Stimulated activated CD4-positive, alpha-beta T cell treated with anti-CD3 and anti-CD28 coated beads, TNF-alpha, amount 100 ng/mL, for 1 hour (primary cell): ENCODE data around the gene RNF181.
"Not testable (repeated sequence)": the region's sequence is repeated elsewhere in the genome, so short reads cannot be mapped to it uniquely, and the experiment has no call there.

Experiments used
- DNase-seq, 3 donors: peaks; one replicate each; pipeline ENCODE4 v3.0.0-alpha.2; 2020; ENCODE audit warnings: low read depth in 3 of 3, low spot score in 1 of 3

RNF181 gene

GRCh38 chr2:85577063-85577385 is 18.5 kb upstream of the RNF181 start:
- no peak for DNase-seq

GRCh38 chr2:85577386-85578242 is 17.9 kb upstream of the RNF181 start, which contains the start of gene VAMP8:
Gene VAMP8, plus strand, starts transcription at chr2:85577586. Its CDS starts 61 bp downstream, at chr2:85577647.
- DNase-seq, result no peak

DNA sequence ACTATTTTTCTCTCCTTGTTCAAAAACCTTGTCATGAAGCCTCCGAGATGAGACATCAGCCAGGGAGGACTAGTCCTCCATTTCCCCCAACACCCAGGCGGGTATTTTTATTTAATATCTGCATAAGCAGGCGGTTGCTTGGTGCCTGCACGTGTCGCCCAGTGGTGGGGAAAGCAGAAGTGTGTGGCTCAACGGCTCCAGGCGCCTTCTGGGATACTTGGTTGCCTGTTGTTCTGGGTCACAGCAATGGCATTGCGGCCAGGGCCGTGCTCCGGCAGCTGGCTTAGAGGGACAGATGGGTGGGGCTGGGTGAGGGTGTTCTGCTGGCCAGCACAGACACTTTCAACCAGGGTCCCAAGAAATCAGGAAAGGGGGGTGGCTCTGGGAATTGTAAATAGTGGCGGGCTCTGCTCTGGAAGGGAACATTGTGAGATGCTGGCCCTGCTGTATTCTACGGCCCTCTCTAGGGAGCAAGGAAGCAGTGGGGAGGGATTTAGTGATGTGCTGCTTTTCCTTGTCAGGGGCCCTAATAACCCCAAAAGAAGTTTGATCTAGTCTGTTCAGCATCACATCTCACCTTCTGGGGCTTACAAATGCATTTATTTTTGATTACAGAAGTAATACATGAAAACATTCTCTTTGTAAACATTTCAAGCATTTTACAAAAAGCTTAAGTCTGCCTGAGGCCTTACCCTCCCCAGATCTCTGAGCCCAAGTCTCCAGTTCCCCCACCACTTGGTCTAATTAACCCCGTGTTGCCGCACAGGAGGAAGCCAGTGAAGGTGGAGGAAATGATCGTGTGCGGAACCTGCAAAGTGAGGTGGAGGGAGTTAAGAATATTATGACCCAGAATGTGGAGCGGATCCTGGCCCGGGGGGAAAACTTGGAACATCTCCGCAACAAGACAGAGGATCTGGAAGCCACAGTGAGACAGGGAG is 17.0 kb upstream of the RNF181 start:
- DNase-seq, result no peak

GRCh38 chr2:85579266-85579935 is 16.1 kb upstream of the RNF181 start:
- no peak for DNase-seq

- DNase-seq, result no peak
Observed at GRCh38 chr2:85580206-85580605, 15.3 kb upstream of the RNF181 start.

DNA sequence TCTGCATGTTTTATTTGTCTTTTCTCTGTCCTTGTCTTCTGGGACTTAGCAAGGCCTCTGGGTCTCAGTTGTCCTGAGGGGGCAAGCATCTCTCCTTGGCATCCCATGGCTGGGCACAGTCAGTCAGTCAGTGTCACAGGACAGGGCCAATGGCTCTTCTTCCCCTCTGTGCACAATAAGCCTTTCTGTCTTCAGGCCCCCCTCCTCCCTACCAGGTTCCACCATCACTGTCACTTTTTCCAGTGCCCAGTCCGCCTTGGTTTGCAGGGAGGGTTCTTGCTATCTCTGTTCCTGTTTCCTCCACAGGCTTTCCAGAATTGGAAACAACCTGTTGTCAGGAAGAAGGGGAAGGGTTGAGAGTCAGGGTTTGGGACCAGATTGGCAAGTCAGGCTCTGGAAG is 13.1 kb upstream of the RNF181 start:
- DNase-seq, result no peak

GRCh38 chr2:85583667-85584353 is 11.7 kb upstream of the RNF181 start:
- no peak for DNase-seq

- DNase-seq, result no peak
Observed at GRCh38 chr2:85584354-85584856, 11.1 kb upstream of the RNF181 start, which contains the start of gene VAMP5. Gene VAMP5, plus strand, starts transcription at chr2:85584431. Its CDS starts 60 bp downstream, at chr2:85584491.

DNA sequence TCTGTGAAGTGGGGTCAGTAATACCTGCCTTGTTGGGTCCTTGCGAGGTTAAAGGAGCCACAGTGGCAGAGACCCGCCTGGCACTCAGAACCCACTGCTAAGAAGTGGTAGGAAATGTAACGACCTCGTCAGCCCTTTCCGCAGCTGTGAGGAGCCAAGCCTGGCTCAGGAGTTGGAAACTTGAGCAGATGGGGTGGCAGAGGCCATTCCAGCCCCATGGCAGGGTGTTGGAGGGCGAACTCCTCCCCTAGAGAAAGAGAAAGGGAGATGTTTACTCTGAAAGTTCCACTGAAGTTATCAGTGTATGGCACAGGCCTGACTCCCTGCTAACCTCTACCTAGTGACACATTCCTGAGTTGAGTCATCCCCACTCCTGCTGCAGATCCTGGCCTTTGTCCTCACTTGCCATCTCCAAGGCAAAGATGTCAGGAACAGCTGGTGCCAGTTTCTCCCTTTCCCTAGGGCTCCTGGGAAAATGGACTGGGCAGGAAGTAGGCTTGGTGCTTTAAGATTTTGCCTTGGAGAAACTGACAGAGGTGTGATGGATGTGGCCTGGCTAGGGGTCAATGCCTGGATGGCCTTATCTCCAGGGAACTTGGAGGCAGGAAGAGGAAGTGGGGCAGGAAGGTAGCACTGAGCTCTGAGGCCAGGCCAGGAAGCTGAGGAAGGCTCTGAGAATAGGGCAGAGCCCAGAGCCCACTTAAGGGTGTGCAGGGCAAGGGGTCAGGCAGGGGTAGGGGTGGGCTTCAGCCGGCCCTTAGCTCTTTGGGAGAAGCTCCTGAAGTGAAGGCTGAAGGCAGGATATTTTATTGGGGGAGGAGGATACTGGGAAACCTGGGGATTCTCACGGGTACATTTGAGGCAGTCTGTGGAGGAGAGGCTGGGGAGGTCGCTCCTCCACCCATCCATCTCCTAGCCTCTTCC is 10.4 kb upstream of the RNF181 start:
- no peak for DNase-seq

- DNase-seq, result no peak
Observed at GRCh38 chr2:85585781-85586105, 9.8 kb upstream of the RNF181 start.

DNA sequence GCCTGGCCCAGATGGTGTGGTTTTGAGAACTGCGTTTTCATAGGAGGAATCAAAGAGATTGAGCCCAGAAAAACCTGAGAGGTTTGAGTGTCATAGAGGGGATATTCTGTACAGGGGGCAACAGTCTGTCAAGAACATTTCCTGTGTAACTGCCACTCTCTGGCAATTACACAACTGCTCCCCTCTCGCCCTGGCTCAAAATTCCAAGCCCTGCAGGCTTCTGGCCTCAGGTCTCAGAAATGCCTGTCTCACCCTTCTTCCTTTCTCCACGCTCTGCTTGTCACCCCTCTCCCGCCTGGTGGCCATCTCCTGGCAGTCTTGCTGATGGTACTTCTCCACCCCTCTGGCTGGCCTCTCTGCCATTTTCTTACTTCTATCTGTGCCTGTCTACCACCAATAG is 7.3 kb upstream of the RNF181 start:
- DNase-seq, result no peak

GRCh38 chr2:85588645-85589044 is 6.9 kb upstream of the RNF181 start:
- DNase-seq, result no peak

DNA sequence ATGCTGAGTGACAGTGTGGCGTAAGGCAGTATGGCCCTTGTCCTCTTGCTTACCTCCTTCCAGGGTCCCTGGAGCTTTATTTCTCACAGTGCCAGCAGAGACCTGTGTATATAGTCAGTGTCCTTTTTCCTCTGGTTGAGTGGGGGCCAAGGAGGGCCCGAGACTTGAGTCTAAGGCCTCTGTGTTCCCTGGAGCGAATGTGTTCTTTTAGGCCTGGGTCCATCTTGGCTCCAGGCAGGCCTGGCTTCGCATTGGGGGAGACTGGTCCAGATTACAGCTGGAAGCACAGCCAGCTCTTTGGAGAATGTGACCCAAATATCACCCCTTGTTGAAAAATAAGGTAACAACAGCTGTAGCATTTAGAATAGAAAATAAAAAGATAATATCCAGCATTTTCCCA is 6.4 kb upstream of the RNF181 start:
- no peak for DNase-seq

DNA sequence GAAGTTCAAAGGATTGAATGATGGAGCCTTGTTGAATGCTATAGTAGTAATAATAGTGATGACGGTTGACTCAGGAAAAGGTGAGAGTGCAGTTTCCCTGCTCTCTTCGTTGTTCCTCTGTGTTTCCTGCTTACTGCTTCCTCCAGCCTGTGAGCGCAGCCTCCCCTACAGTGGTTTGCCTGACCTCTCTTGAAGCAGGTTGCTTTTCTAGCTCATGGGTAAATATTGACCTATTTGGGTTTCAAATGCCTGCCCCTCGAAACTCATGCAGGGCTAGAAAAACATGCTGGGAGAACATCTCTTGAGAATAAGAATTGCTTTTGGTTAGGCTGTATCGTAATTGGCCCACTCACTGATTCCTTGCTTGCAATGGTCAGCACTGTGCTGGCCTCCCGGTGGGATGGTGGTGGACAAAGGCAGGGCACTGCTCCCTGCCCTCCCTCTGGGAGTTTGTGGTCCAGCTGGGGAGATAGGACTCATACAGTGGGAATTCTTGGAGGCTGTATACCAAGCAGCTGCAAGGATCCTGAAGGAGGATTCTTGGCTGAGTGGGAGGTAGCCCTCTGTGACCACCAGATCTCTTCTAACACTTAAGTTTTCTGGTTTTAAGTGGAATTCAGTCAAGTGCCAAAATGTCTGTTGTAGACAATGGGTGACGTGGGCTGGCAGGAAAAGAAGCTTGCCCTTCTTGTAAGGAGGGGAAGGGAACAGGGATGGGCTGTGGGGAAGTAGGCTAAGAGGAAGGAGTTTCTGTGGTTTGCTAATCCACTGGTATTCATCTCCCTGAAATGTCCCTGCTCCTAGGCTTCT is 5.4 kb upstream of the RNF181 start:
- no peak for DNase-seq

DNA sequence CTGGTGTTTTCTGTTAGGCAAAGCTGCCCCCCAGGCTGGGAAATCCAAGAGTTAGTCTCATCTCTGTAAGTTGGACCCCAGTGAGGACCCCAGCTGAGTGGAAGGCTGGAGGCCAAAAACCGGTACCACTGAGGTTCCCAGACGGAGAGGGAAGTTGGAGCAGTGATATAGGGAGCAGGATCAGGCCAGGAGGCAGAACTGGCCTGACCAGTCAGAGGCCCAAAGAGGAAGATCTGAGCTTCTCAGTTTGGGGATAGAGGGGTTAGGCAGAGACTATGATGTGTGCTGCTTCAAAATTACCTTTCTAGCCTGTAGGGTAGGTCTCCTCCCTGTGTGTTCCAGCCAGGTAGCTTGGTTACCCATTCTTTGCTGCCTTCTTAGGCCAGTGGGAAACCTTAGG is 4.6 kb upstream of the RNF181 start:
- DNase-seq, result no peak

DNA sequence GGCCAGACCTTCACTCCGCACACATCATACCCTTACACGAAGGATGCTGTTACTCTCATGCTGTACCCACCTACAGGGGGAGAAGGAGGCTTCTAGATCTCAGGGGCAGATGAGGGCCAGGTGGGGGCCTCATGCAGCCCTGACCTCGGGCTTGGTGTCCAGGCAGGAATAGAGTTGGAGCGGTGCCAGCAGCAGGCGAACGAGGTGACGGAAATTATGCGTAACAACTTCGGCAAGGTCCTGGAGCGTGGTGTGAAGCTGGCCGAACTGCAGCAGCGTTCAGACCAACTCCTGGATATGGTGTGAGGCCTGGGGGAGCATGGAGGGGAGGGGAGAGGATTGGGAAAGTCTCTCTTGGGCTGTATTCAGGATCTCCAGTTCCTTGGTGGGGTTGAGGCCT is 4.0 kb upstream of the RNF181 start:
- DNase-seq, result no peak

GRCh38 chr2:85592299-85592698 is 3.2 kb upstream of the RNF181 start:
- DNase-seq, result not testable (repeated sequence)

GRCh38 chr2:85593023-85593422 is 2.5 kb upstream of the RNF181 start:
- DNase-seq, result no peak

DNA sequence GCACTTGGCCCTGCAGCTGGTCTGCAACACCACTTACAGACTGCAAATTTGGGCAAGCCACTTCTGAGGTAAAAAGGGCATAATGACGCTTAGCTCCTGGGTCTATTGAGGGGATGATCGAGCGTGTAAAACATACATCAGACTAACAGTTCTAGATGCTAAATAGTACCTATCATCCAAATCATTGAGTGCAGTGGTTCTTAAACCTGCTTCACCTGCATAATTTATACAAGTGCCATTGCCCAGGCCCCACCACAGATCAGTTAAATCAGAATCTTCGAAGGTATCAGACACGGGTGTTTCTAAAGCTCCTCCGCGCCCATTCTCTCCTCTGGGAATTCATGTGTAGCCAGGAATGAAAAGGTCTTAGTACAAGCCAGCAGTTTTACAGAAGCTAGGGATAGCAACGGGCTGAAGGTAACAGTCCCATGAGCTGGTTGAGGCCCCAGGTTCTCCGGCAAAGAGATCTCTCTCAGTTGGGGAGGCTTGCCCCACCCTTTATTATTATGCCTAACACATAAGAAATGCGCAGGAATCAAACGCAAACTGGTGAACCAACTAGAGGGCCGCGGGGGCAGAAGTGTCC is 737 bp upstream of the RNF181 start:
- no peak for DNase-seq
